ENCODE data around the gene NCOA1. TPM values are rescaled to one million over a fixed set of nuclear protein-coding genes. Genes with fewer than 3 reads are reported as not detected.

Gene NCOA1
- total RNA-seq, 3 donors from 2014 or later: 34.8 to 55.6 (median 43.6) TPM

DNA sequence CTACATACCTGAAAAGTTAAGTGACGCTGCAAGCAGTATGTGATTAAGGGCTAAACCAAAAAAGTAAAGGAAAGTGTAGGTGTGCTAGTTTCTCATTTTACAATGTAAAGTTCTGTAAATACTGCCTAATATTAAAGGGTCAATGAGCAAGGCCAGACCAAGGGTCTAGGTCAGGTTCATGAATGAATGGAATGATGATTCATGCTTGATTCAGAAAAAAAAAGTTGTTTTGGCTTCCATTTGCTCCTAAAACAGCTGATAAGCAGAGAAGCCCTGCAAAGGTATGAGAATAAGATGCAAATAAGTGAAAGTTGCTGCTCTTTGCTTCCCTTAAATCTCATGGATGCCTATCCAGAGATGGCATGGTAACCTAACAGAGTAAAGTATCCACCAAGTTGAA is 240.9 kb downstream of the NCOA1 start:
- Histone ChIP-seq H3K36me3 (ENCODE audit: low read depth) (no peaks in the 10 kb centered on the region), H3K4me3 (no peak overlapping the region), H3K4me1 (ENCODE audit: low read depth) (no peaks in the 10 kb centered on the region), H3K9me3 (no peaks in the 10 kb centered on the region)
- intact Hi-C loops (cut with DNase I, micrococcal nuclease): no loop called here
- TF ChIP-seq, protein P1, sequence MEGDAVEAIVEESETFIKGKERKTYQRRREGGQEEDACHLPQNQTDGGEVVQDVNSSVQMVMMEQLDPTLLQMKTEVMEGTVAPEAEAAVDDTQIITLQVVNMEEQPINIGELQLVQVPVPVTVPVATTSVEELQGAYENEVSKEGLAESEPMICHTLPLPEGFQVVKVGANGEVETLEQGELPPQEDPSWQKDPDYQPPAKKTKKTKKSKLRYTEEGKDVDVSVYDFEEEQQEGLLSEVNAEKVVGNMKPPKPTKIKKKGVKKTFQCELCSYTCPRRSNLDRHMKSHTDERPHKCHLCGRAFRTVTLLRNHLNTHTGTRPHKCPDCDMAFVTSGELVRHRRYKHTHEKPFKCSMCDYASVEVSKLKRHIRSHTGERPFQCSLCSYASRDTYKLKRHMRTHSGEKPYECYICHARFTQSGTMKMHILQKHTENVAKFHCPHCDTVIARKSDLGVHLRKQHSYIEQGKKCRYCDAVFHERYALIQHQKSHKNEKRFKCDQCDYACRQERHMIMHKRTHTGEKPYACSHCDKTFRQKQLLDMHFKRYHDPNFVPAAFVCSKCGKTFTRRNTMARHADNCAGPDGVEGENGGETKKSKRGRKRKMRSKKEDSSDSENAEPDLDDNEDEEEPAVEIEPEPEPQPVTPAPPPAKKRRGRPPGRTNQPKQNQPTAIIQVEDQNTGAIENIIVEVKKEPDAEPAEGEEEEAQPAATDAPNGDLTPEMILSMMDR (IDR thresholded peaks at IDR 0.05): no peak
- DNase-seq (no peak), ATAC-seq (no peak)

GRCh38 chr2:24734741-24735140 is 243.7 kb downstream of the NCOA1 start:
- Histone ChIP-seq H3K4me1 (ENCODE audit: low read depth) (no peaks in the 10 kb centered on the region), H3K36me3 (ENCODE audit: low read depth) (no peaks in the 10 kb centered on the region), H3K4me3 (no peak overlapping the region), H3K9me3 (no peaks in the 10 kb centered on the region)
- intact Hi-C loops (cut with DNase I, micrococcal nuclease): no loop called here
- TF ChIP-seq, protein P1 (IDR thresholded peaks at IDR 0.05): no peak
- DNase-seq: no peak
- ATAC-seq: no peak

- Histone ChIP-seq H3K9me3 (no peaks in the 10 kb centered on the region), H3K4me3 (no peak overlapping the region), H3K36me3 (ENCODE audit: low read depth) (no peaks in the 10 kb centered on the region), H3K4me1 (ENCODE audit: low read depth) (no peaks in the 10 kb centered on the region)
- ATAC-seq (no peak), DNase-seq (no peak)
- intact Hi-C loops (cut with DNase I, micrococcal nuclease): no loop called here
- TF ChIP-seq, protein P1 (IDR thresholded peaks at IDR 0.05): no peak
These were observed 248.4 kb downstream of the NCOA1 start for GRCh38 chr2:24739354-24740025.

DNA sequence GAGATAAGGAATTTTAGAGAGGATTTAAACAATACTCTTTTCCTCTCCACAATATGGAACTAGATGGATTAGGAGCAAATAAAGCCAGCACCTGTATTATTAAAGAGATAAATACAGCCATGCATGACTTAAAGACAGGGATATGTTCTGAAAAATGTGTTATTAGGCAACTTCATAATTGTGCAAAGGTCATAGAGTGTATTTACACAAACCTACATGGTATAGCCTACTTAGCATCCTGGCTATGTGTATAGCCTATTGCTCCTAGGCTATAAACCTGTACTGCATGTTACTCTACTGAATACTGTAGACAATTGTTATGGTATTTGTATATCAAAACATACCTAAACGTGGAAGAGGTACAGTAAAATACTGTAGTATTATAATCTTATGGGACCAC is 249.1 kb downstream of the NCOA1 start:
- H3K9me3 ChIP-seq: no peaks in the 10 kb centered on the region
- ATAC-seq (no peak), DNase-seq (no peak)
- no peak overlapping the region for H3K4me3 ChIP-seq
- H3K36me3 ChIP-seq (ENCODE audit: low read depth): no peaks in the 10 kb centered on the region
- TF ChIP-seq, protein P1 (IDR thresholded peaks at IDR 0.05): no peak
- H3K4me1 ChIP-seq (ENCODE audit: low read depth): no peaks in the 10 kb centered on the region
- intact Hi-C loops (cut with DNase I, micrococcal nuclease): no loop called here

DNA sequence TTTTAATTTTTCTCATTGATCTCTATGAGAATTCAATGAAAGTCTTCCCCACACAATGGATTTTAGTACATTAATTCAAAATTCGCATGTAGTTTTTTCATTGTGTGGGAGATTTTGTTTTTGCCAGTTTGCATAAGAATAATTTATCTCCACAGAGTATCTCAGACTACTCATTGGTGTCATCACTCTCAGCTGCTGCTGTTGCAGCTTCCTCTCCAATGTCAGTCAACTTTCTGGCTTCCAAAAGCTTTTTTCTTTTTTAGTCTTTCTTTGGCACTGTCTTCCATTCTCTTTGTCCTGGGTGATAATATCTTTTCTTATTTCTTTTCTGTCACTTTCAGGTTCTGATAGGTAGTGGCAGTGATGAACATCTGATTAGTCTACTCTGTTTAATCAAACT is 251.7 kb downstream of the NCOA1 start:
- H3K4me1 ChIP-seq (ENCODE audit: low read depth): no peaks in the 10 kb centered on the region
- H3K4me3 ChIP-seq: no peak overlapping the region
- no peaks in the 10 kb centered on the region for H3K36me3 ChIP-seq (ENCODE audit: low read depth)
- ATAC-seq: no peak
- intact Hi-C loops (cut with DNase I, micrococcal nuclease): no loop called here
- TF ChIP-seq, protein P1 (IDR thresholded peaks at IDR 0.05): no peak
- H3K9me3 ChIP-seq: no peaks in the 10 kb centered on the region
- no peak for DNase-seq

- H3K4me1 ChIP-seq (ENCODE audit: low read depth): no peaks in the 10 kb centered on the region
- ATAC-seq (no peak), DNase-seq (no peak)
- H3K9me3 ChIP-seq: no peaks in the 10 kb centered on the region
- H3K4me3 ChIP-seq: no peak overlapping the region
- no peaks in the 10 kb centered on the region for H3K36me3 ChIP-seq (ENCODE audit: low read depth)
- intact Hi-C loops (cut with DNase I, micrococcal nuclease): no loop called here
- TF ChIP-seq, protein P1 (IDR thresholded peaks at IDR 0.05): no peak
These were observed 252.9 kb downstream of the NCOA1 start for GRCh38 chr2:24743924-24744323.
